Motor neuron (in vitro differentiated cells): Measurements from ENCODE around the gene RRP15. TPM values are rescaled to one million over a fixed set of nuclear protein-coding genes. Genes with fewer than 3 reads are reported as not detected.
A peak's percentile ranks its signal among the peaks of the same experiment; 100 is the strongest.

Experiments used
- ATAC-seq, 8 experiments: fragments of 200-7000 bp; cut with Tn5 transposase; replicated peaks in 6 of 8; 2 replicates each; pipeline ENCODE4 v1.8.0; 2021; ENCODE audit warnings: mild to moderate bottlenecking in 8 of 8, moderate library complexity in 8 of 8
- H3K27ac ChIP-seq, 2 donors: fragments of 250-450 bp; sonication (Bioruptor Pico); 2 replicates each; pipeline ENCODE4 v1.9.0; 2021; ENCODE audit warnings: antibody characterized with exemption in 2 of 2, mild to moderate bottlenecking in 2 of 2, moderate library complexity in 1 of 2
- H3K4me1 ChIP-seq, 2 donors: fragments of 250-450 bp; sonication (Bioruptor Pico); replicated peaks in 1 of 2; 2 replicates each; pipeline ENCODE4 v1.6.1; 2021; ENCODE audit warnings: antibody characterized with exemption in 2 of 2, mild to moderate bottlenecking in 2 of 2, moderate library complexity in 1 of 2
- H3K4me3 ChIP-seq, 5 donors: fragments of 250-450 bp; sonication (Bioruptor Pico); 2 replicates each; pipeline ENCODE4 v1.9.0; 2021; ENCODE audit warnings: antibody characterized with exemption in 5 of 5, mild to moderate bottlenecking in 5 of 5, moderate library complexity in 4 of 5
- WGBS, 10 experiments: fragments of 450-650 bp; shearing (Covaris generic); methylation state at CpG; one replicate each; pipeline ENCODE4 v1.0.0; 2022; 5-methylcytosine and 5-hydroxymethylcytosine counted together
- in situ Hi-C, 9 experiments: fragments of 400-800 bp; cut with MboI; loops; one replicate each; pipeline ENCODE4 v1.15.0; 2021; ENCODE audit warnings: low sequenced_read_pairs in 9 of 9, low pct_unique_long_range_greater_than_20kb in 2 of 9; ENCODE audit not compliant: unreplicated experiment in 9 of 9
- total RNA-seq, 8 experiments: library from RNA; unstranded; fragments of 300-600 nt; gene quantifications; 2 replicates each; pipeline versions ENCODE4 v1.2.3 to v1.2.4, GENCODE V29; 2022

Gene RRP15
- total RNA-seq, 8 experiments from 2014 or later = 10.8 to 17.6 (median 14.5) TPM

- in situ Hi-C loops = loop anchor here in 2 of 9 experiments (25.0 kb wide), 2 partner anchors 1190 to 1290 kb away; no protein-coding TSS in a partner anchor
- Histone ChIP-seq H3K4me3 (no peak overlapping the region), H3K4me1 (peaks cover 31 to 38% of the 10 kb centered on the region in 2 donors), H3K27ac (peak overlapping the region; percentile 11 to 28)
- peak; percentile 20 to 95 (median 79) for ATAC-seq
- 34 to 100% (median 66%) methylated on average over 1 to 8 of the region's 8 CpGs for WGBS, 10 experiments
These were observed 87.0 kb downstream of the RRP15 start for GRCh38 chr1:218371927-218372672.

GRCh38 chr1:218374401-218375353, 89.6 kb downstream of the RRP15 start:
- in situ Hi-C loops = loop anchor here in 2 of 9 experiments (25.0 kb wide), 2 partner anchors 1188 to 1288 kb away; no protein-coding TSS in a partner anchor
- WGBS, 10 experiments = 20 to 78% (median 61%) methylated on average over 1 to 7 of the region's 7 CpGs
- H3K4me3 ChIP-seq = no peak overlapping the region
- peak in 5 of 8 experiments; percentile 7 to 37 (median 15) for ATAC-seq
- no peak overlapping the region for H3K27ac ChIP-seq
- peaks cover 33 to 44% of the 10 kb centered on the region in 2 donors for H3K4me1 ChIP-seq

- peaks cover 32 to 40% of the 10 kb centered on the region in 2 donors for H3K4me1 ChIP-seq
- in situ Hi-C loops = no loop called here
- no peak for ATAC-seq
- no peak overlapping the region for H3K27ac ChIP-seq
- 0 to 100% (median 83%) methylated on average over 1 to 2 of the region's 2 CpGs for WGBS, 10 experiments
- H3K4me3 ChIP-seq = no peak overlapping the region
These were observed 91.6 kb downstream of the RRP15 start for GRCh38 chr1:218376722-218377121.

- no peak overlapping the region for H3K4me3 ChIP-seq
- 0 to 100% (median 60%) methylated on average over 1 to 4 of the region's 4 CpGs; no CpG with 5 or more reads in 1 of the 10 experiments for WGBS, 10 experiments
- ATAC-seq = peak; percentile 28 to 95 (median 68)
- no peak overlapping the region for H3K27ac ChIP-seq
- H3K4me1 ChIP-seq = peaks cover 27 to 35% of the 10 kb centered on the region in 2 donors
- in situ Hi-C loops = no loop called here
These were observed 92.1 kb downstream of the RRP15 start for GRCh38 chr1:218377143-218377660.

GRCh38 chr1:218380125-218380977, 95.3 kb downstream of the RRP15 start:
- no peak overlapping the region for H3K27ac ChIP-seq
- in situ Hi-C loops = no loop called here
- WGBS, 10 experiments = 19 to 100% (median 92%) methylated on average over 1 to 7 of the region's 7 CpGs; no CpG with 5 or more reads in 1 of the 10 experiments
- no peak overlapping the region for H3K4me3 ChIP-seq
- H3K4me1 ChIP-seq = peaks cover 13 to 19% of the 10 kb centered on the region in 2 donors
- ATAC-seq = peak in 5 of 8 experiments; percentile 10 to 87 (median 44)

- no peak overlapping the region for H3K27ac ChIP-seq
- H3K4me1 ChIP-seq = peaks cover 7 to 9% of the 10 kb centered on the region in 2 donors
- in situ Hi-C loops = no loop called here
These were observed 97.2 kb downstream of the RRP15 start for GRCh38 chr1:218382261-218382660.

GRCh38 chr1:218383051-218383450, 98.0 kb downstream of the RRP15 start:
- H3K4me1 ChIP-seq = peaks cover 3 to 7% of the 10 kb centered on the region in 2 donors
- WGBS, 10 experiments = 0 to 100% (median 41%) methylated on average over 1 to 2 of the region's 2 CpGs; no CpG with 5 or more reads in 1 of the 10 experiments
- in situ Hi-C loops = no loop called here
- H3K27ac ChIP-seq = no peak overlapping the region
- no peak for ATAC-seq
- H3K4me3 ChIP-seq = no peak overlapping the region

More at GRCh38 chr1:218382261-218382660, 97.2 kb downstream of the RRP15 start:
- no peak overlapping the region for H3K4me3 ChIP-seq
- 96 to 100% (median 100%) methylated on average over 1 to 4 of the region's 4 CpGs; no CpG with 5 or more reads in 2 of the 10 experiments for WGBS, 10 experiments
- ATAC-seq = no peak

GRCh38 chr1:218383681-218384080, 98.6 kb downstream of the RRP15 start:
- in situ Hi-C loops = no loop called here

GRCh38 chr1:218384581-218384993, 99.5 kb downstream of the RRP15 start:
- ATAC-seq = peak; percentile 42 to 99 (median 92)
- in situ Hi-C loops = no loop called here
- 0 to 67% (median 40%) methylated on average over 1 to 6 of the region's 6 CpGs; no CpG with 5 or more reads in 2 of the 10 experiments for WGBS, 10 experiments
- Histone ChIP-seq H3K4me1 (peaks cover 3 to 7% of the 10 kb centered on the region in 2 donors), H3K4me3 (no peak overlapping the region), H3K27ac (no peak overlapping the region)

More at GRCh38 chr1:218383681-218384080, 98.6 kb downstream of the RRP15 start:
- H3K4me1 ChIP-seq = peaks cover 3 to 7% of the 10 kb centered on the region in 2 donors
- no peak overlapping the region for H3K4me3 ChIP-seq
- no peak overlapping the region for H3K27ac ChIP-seq
- 66 to 94% (median 88%) methylated on average over 3 to 8 of the region's 8 CpGs; no CpG with 5 or more reads in 1 of the 10 experiments for WGBS, 10 experiments
- ATAC-seq = no peak
